Mesendoderm (in vitro differentiated cells): ENCODE measurements around the gene ETFA.

Experiments used
- DNase-seq: peaks from one replicate; pipeline ENCODE4 v3.0.0; 2013
- H2AK5ac ChIP-seq: 2 replicates; pipeline ENCODE4 v1.6.1; 2013; ENCODE audit warnings: low read length, inconsistent platforms
- H2BK120ac ChIP-seq: 2 replicates; pipeline ENCODE4 v1.6.1; 2013; ENCODE audit warnings: low read depth, mild to moderate bottlenecking, low read length, moderate library complexity, mixed read lengths
- H2BK15ac ChIP-seq: replicated peaks from 2 replicates; pipeline ENCODE4 v1.6.1; 2013; ENCODE audit warnings: low read depth, mild to moderate bottlenecking, moderate library complexity
- H2BK5ac ChIP-seq: 2 replicates; pipeline ENCODE4 v1.6.1; 2013; ENCODE audit warnings: low read length, inconsistent platforms
- H3K18ac ChIP-seq: 2 replicates; pipeline ENCODE4 v1.6.1; 2013; ENCODE audit warnings: mild to moderate bottlenecking, low read length, mixed read lengths
- H3K23ac ChIP-seq: one replicate; pipeline ENCODE4 v1.6.1; 2013; ENCODE audit warnings: low read length
- H3K27ac ChIP-seq: 2 replicates; pipeline ENCODE4 v1.5.1; 2013; ENCODE audit warnings: low read depth, mild to moderate bottlenecking, inconsistent platforms, low read length, moderate library complexity
- H3K27me3 ChIP-seq: 2 replicates; pipeline ENCODE4 v1.6.1; 2013; ENCODE audit warnings: low read length, control low read depth, mild to moderate bottlenecking, inconsistent platforms; ENCODE audit not compliant: insufficient read depth, poor library complexity
- H3K36me3 ChIP-seq: 2 replicates; pipeline ENCODE4 v1.6.1; 2013; ENCODE audit warnings: low read length, inconsistent platforms; ENCODE audit not compliant: control insufficient read depth, insufficient read depth
- H3K4ac ChIP-seq: one replicate; pipeline ENCODE4 v1.6.1; 2013; ENCODE audit warnings: low read depth, mild to moderate bottlenecking, low read length, moderate library complexity
- H3K4me1 ChIP-seq: 2 replicates; pipeline ENCODE4 v1.6.1; 2013; ENCODE audit warnings: low read depth, low read length, inconsistent platforms; ENCODE audit not compliant: control insufficient read depth
- H3K4me2 ChIP-seq: 2 replicates; pipeline ENCODE4 v1.6.1; 2013; ENCODE audit warnings: low read length
- H3K4me3 ChIP-seq: 2 replicates; pipeline ENCODE4 v1.5.1; 2013; ENCODE audit warnings: mild to moderate bottlenecking, low read length
- H3K56ac ChIP-seq: one replicate; pipeline ENCODE4 v1.6.1; 2013; ENCODE audit warnings: low read length
- H3K79me1 ChIP-seq: 2 replicates; pipeline ENCODE4 v1.6.1; 2013; ENCODE audit warnings: low read length, inconsistent platforms
- H3K79me2 ChIP-seq: 2 replicates; pipeline ENCODE4 v1.6.1; 2013; ENCODE audit warnings: mild to moderate bottlenecking, low read length; ENCODE audit not compliant: control insufficient read depth, insufficient read depth
- H3K9ac ChIP-seq: 2 replicates; pipeline ENCODE4 v1.6.1; 2013; ENCODE audit warnings: low read length, inconsistent platforms
- H4K5ac ChIP-seq: one replicate; pipeline ENCODE4 v1.6.1; 2013; ENCODE audit warnings: low read length
- H4K8ac ChIP-seq: one replicate; pipeline ENCODE4 v1.6.1; 2013; ENCODE audit warnings: low read depth, mild to moderate bottlenecking, control low read depth, low read length, moderate library complexity
- WGBS: extraction: QIAGEN DNeasy Blood & Tissue Kit; methylation state at CpG from one replicate; pipeline ENCODE4 v1.1.7; 2013; ENCODE audit warnings: low lambda C conversion rate, missing lambda C conversion rate; ENCODE audit not compliant: insufficient coverage; ENCODE audit errors: extremely low coverage; 5-methylcytosine and 5-hydroxymethylcytosine counted together

The ETFA gene

DNA sequence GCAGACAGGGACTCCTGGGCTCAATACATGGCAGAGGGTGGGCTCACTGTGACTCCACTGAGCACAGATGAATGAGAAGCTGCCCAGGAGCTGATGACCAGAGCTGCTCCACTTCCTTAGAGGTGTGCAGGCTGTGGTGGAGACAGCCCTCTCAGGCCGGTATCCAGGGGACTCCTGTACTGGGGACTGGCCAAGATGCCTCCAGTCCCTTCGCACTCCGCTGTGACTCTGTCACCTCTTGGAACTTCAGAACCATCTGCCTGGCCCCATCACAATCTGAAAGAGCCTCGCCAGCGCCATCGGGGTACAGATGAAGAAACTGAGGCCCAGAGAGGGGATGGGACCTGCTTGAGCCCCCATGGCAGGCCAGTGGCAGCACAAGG is 111.2 kb downstream of the ETFA start:
- no peak overlapping the region for H3K18ac ChIP-seq
- peaks cover 5% of the 10 kb centered on the region for H3K4me1 ChIP-seq
- no peak overlapping the region for H2BK15ac ChIP-seq
- WGBS = no CpG with 5 or more reads among the region's 6 CpGs
- H3K27ac ChIP-seq = no peak overlapping the region
- no peak overlapping the region for H2BK5ac ChIP-seq
- H2BK120ac ChIP-seq = no peak overlapping the region
- no peak overlapping the region for H3K4me2 ChIP-seq
- H3K36me3 ChIP-seq = no peaks in the 10 kb centered on the region
- H3K4ac ChIP-seq = no peak overlapping the region
- H3K23ac ChIP-seq = no peak overlapping the region
- H2AK5ac ChIP-seq = no peak overlapping the region
- H4K5ac ChIP-seq = no peak overlapping the region
- no peak overlapping the region for H3K9ac ChIP-seq
- H3K56ac ChIP-seq = no peak overlapping the region
- H3K4me3 ChIP-seq = no peak overlapping the region
- H3K79me2 ChIP-seq = no peaks in the 10 kb centered on the region
- no peaks in the 10 kb centered on the region for H3K79me1 ChIP-seq
- DNase-seq = no peak
- no peaks in the 10 kb centered on the region for H3K27me3 ChIP-seq
- no peak overlapping the region for H4K8ac ChIP-seq

GRCh38 chr15:76199106-76200082 is 111.9 kb downstream of the ETFA start:
- Histone ChIP-seq H2BK15ac (no peak overlapping the region), H3K23ac (no peak overlapping the region), H2BK120ac (no peak overlapping the region), H3K79me1 (no peaks in the 10 kb centered on the region), H3K9ac (no peak overlapping the region), H3K56ac (peak overlapping the region; percentile 28), H3K4me3 (no peak overlapping the region), H3K4me1 (peaks cover 5% of the 10 kb centered on the region), H4K8ac (no peak overlapping the region), H3K4ac (no peak overlapping the region), H3K27ac (no peak overlapping the region), H2AK5ac (no peak overlapping the region), H4K5ac (no peak overlapping the region), H3K36me3 (no peaks in the 10 kb centered on the region), H2BK5ac (no peak overlapping the region), H3K4me2 (no peak overlapping the region), H3K27me3 (no peaks in the 10 kb centered on the region), H3K79me2 (no peaks in the 10 kb centered on the region), H3K18ac (no peak overlapping the region)
- no CpG with 5 or more reads among the region's 19 CpGs for WGBS
- no peak for DNase-seq

DNA sequence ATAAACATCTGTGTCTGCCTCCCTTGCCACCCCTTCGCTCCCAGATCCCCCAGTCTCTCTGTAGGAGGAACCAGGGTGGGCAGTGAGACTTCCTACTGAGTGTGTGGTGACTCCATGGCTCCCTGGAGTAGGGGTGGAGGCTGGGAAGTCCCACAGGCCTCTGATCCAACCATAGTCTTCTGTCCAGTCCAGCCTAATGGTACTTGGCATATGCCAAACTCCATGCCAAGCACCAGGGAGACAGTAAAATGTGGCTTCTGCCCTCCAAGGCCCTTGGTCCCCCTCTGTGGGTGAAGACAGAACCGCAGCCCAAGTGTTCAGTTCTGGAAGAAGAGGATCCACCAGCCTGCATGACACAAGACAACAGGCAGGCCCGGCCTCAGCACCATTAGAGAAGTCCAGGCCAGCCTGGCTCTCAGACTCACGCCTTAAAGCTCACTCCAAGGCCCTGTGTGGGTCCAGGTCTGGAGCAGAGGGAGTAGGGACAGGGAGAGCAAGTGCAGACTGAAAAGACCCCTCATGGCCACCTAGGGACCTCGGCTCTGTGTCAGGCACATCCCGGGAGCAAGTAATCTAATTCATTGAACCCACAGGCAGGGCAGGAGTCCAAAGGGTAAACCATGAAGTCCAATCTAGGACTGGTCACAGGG is 112.7 kb downstream of the ETFA start:
- Histone ChIP-seq H3K4me3 (no peak overlapping the region), H3K79me2 (no peaks in the 10 kb centered on the region), H3K56ac (peak overlapping the region; percentile 28), H3K23ac (no peak overlapping the region), H4K8ac (no peak overlapping the region), H3K36me3 (no peaks in the 10 kb centered on the region), H2AK5ac (no peak overlapping the region), H2BK15ac (no peak overlapping the region), H3K4me1 (peaks cover 10% of the 10 kb centered on the region), H3K27ac (no peak overlapping the region), H3K18ac (no peak overlapping the region), H4K5ac (no peak overlapping the region), H3K4me2 (no peak overlapping the region), H2BK120ac (no peak overlapping the region), H3K4ac (no peak overlapping the region), H3K79me1 (no peaks in the 10 kb centered on the region), H3K27me3 (no peaks in the 10 kb centered on the region), H2BK5ac (no peak overlapping the region), H3K9ac (no peak overlapping the region)
- DNase-seq = no peak
- no CpG with 5 or more reads among the region's 6 CpGs for WGBS

DNA sequence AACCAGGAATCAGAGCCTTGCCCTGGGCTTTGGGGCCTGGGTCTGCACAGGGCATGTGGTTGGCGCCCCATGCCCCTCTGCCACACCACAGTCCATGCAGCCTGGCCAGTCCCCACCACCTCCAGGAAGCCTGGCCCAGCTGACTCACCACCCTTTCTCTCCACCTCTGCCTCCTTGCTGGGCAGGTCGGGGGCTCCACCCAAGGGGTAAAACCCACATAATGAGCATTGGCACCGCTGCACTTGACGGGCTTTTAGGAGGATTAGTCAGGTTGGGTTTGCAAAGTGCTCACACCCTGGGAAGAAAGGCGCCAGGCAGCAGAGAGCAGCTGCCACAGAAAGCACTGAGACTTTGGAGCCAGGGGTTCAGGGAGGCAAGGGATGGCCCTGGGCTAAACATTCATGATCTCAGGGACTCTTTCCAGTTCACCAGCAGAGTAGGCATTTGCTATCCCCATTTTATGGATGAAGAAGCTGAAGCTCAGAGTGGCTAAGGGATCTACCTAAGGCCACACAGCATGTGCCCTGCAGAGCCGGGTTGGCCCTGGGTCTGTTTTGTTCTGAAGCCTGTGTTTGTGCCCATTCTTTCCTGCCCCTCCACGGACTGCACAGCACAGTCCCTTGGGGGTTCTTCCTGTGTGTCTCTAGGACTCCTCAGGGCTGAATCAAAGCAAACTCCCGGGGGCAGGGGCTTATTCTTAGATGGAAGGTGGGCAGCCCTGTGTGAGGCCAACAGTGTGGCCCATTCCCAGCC is 113.4 kb downstream of the ETFA start:
- no peaks in the 10 kb centered on the region for H3K79me2 ChIP-seq
- H3K18ac ChIP-seq = no peak overlapping the region
- H3K9ac ChIP-seq = no peak overlapping the region
- no peaks in the 10 kb centered on the region for H3K27me3 ChIP-seq
- no peak overlapping the region for H2AK5ac ChIP-seq
- H3K36me3 ChIP-seq = no peaks in the 10 kb centered on the region
- H2BK5ac ChIP-seq = no peak overlapping the region
- no peak overlapping the region for H4K5ac ChIP-seq
- H4K8ac ChIP-seq = no peak overlapping the region
- H3K27ac ChIP-seq = no peak overlapping the region
- H3K4me3 ChIP-seq = no peak overlapping the region
- no peak overlapping the region for H3K4ac ChIP-seq
- no peaks in the 10 kb centered on the region for H3K79me1 ChIP-seq
- H3K4me2 ChIP-seq = no peak overlapping the region
- H2BK15ac ChIP-seq = no peak overlapping the region
- peaks cover 10% of the 10 kb centered on the region for H3K4me1 ChIP-seq
- no CpG with 5 or more reads among the region's 8 CpGs for WGBS
- H3K23ac ChIP-seq = no peak overlapping the region
- DNase-seq = no peak
- H2BK120ac ChIP-seq = no peak overlapping the region
- H3K56ac ChIP-seq = no peak overlapping the region

- WGBS = no CpG with 5 or more reads among the region's 18 CpGs
- no peaks in the 10 kb centered on the region for H3K27me3 ChIP-seq
- no peak overlapping the region for H3K4me3 ChIP-seq
- H2BK15ac ChIP-seq = no peak overlapping the region
- H3K4me2 ChIP-seq = no peak overlapping the region
- peaks cover 10% of the 10 kb centered on the region for H3K4me1 ChIP-seq
- H4K5ac ChIP-seq = no peak overlapping the region
- no peak overlapping the region for H3K18ac ChIP-seq
- H3K4ac ChIP-seq = no peak overlapping the region
- peak; percentile 79 for DNase-seq
- peak overlapping the region; percentile 39 for H2AK5ac ChIP-seq
- H3K79me2 ChIP-seq = no peaks in the 10 kb centered on the region
- no peak overlapping the region for H4K8ac ChIP-seq
- peak overlapping the region; percentile 11 for H3K9ac ChIP-seq
- H2BK120ac ChIP-seq = no peak overlapping the region
- no peaks in the 10 kb centered on the region for H3K79me1 ChIP-seq
- no peak overlapping the region for H3K27ac ChIP-seq
- no peaks in the 10 kb centered on the region for H3K36me3 ChIP-seq
- peak overlapping the region; percentile 3 for H2BK5ac ChIP-seq
- peak overlapping the region; percentile 57 for H3K56ac ChIP-seq
- no peak overlapping the region for H3K23ac ChIP-seq
Measured at GRCh38 chr15:76196269-76197231, 114.7 kb downstream of the ETFA start.
